Measurements from ENCODE around the gene LSM10.

DNA sequence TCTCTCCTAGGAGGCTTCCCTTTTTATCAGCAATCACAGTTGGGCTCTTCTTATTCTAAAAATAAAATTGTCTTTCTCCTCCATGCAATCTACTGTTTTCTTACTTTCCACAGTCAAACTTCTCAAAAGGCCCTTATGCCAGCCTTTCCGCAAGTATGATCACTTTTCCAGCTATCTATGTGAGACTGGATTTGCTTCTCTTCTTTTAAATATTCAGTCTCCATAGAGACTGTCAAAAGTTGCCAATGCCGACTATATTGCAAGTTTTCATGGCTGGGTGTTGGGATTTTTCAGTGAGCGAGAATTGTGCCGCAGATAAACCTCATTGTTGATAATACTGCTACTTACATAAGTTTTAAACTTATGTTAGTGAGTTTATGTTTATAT, 4.8 kb upstream of the LSM10 start:
- no peak for TF ChIP-seq POLR2A (IDR thresholded peaks at IDR 0.05; ENCODE audit: low read depth, low read length)
- TF ChIP-seq, protein P1, sequence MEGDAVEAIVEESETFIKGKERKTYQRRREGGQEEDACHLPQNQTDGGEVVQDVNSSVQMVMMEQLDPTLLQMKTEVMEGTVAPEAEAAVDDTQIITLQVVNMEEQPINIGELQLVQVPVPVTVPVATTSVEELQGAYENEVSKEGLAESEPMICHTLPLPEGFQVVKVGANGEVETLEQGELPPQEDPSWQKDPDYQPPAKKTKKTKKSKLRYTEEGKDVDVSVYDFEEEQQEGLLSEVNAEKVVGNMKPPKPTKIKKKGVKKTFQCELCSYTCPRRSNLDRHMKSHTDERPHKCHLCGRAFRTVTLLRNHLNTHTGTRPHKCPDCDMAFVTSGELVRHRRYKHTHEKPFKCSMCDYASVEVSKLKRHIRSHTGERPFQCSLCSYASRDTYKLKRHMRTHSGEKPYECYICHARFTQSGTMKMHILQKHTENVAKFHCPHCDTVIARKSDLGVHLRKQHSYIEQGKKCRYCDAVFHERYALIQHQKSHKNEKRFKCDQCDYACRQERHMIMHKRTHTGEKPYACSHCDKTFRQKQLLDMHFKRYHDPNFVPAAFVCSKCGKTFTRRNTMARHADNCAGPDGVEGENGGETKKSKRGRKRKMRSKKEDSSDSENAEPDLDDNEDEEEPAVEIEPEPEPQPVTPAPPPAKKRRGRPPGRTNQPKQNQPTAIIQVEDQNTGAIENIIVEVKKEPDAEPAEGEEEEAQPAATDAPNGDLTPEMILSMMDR (IDR thresholded peaks at IDR 0.05; ENCODE audit: extremely low read depth in 1 of 2, insufficient read depth in 1 of 2, low read depth in 1 of 2, low read length in 2 of 2) = no peak
- TF ChIP-seq, protein P2, sequence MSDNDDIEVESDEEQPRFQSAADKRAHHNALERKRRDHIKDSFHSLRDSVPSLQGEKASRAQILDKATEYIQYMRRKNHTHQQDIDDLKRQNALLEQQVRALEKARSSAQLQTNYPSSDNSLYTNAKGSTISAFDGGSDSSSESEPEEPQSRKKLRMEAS (IDR thresholded peaks at IDR 0.05; ENCODE audit: insufficient read depth, insufficient read length) = no peak
- no peak for TF ChIP-seq EZH2 (IDR thresholded peaks at IDR 0.05; ENCODE audit: borderline replicate concordance, low read depth, low read length, severe bottlenecking)
- no peak for TF ChIP-seq POLR2AphosphoS5 (IDR thresholded peaks at IDR 0.05; ENCODE audit: insufficient read depth, low read depth, low read length)

Data from endothelial cell of umbilical vein (primary cell).